Measurements from ENCODE around the gene OR51D1.

Gene OR51D1

GRCh38 chr11:4680341-4680740 lies 43.1 kb downstream of the OR51D1 start:
- TF ChIP-seq CTCF (conservative IDR thresholded peaks at IDR 0.05): no peak
- no peak for TF ChIP-seq ZFX (IDR thresholded peaks at IDR 0.05)
- no peak overlapping the region for H3K27ac ChIP-seq

- TF ChIP-seq CTCF (conservative IDR thresholded peaks at IDR 0.05) (no peak), ZFX (IDR thresholded peaks at IDR 0.05) (no peak)
- H3K27ac ChIP-seq: no peak overlapping the region
Observed at GRCh38 chr11:4682623-4683419, 45.5 kb downstream of the OR51D1 start.

- no peak overlapping the region for H3K27ac ChIP-seq
- no peak for TF ChIP-seq CTCF (conservative IDR thresholded peaks at IDR 0.05)
- no peak for TF ChIP-seq ZFX (IDR thresholded peaks at IDR 0.05)
Observed at GRCh38 chr11:4684631-4685285, 47.5 kb downstream of the OR51D1 start.
